NCI-H460 (cell line): ENCODE results near the gene PPM1H. TPM values are rescaled to one million over a fixed set of nuclear protein-coding genes. Genes with fewer than 3 reads are reported as not detected.
"Not testable (repeated sequence)": the region's sequence is repeated elsewhere in the genome, so short reads cannot be mapped to it uniquely, and the experiment has no call there.

Source experiments
- DNase-seq: peaks from one replicate; pipeline ENCODE4 v3.0.0-alpha.2; 2016; ENCODE audit warnings: low read depth; ENCODE audit errors: extremely low read depth
- total RNA-seq: library from RNA; depleted of rRNA; stranded (reverse); fragments of >200 nt; shearing (Covaris generic); gene quantifications from 2 replicates; pipeline ENCODE4 v1.2.3, GENCODE V29; 2014

PPM1H gene
- total RNA-seq, 1 experiment from 2014 or later, result 5.2 TPM

GRCh38 chr12:62843716-62844115 lies 91.2 kb downstream of the PPM1H start:
- DNase-seq, result no peak

- DNase-seq, result no peak
These were observed 93.1 kb downstream of the PPM1H start for GRCh38 chr12:62841846-62842245.

DNA sequence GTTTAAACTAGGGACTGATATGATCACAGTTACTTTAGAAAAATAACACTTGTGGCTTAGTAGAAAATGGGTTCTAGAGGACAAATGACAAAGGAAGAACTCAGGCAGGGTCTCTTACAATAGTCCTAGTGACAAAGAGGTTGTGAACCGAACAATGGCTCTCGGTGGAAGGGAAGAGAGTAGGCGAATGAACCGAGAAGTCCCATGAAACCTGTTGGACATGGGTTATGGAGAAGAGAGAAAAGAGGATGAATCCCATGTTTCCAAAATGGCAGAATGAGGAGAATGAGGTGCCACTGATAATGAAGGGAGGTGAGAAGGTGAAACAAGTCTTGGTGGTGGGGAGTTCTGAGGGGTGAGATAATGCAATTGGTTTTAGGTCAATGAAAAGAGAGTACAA lies 94.1 kb downstream of the PPM1H start:
- DNase-seq, result no peak

- no peak for DNase-seq
These were observed 94.9 kb downstream of the PPM1H start for GRCh38 chr12:62839869-62840660.

GRCh38 chr12:62834971-62835547 lies 99.9 kb downstream of the PPM1H start:
- DNase-seq, result peak; percentile 3

DNA sequence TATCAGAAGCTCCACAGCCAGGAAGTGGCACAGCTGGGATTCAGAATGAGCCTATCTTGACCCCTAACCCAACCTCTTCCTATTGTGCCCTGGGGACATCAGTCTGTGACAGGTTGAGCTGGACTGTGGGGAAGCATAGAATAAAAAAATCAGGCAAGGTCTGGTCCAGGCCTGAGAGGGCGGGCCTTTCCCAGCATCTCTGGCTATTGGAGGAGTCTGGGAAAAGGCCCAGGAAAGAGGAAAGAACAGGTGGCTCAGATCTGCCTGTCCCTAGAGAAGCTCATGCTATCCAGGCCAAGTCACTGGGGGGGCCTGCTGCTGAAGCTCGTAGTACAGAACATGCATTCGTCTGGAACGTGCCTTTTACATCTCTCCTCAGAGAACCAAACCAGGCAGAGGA lies 100.5 kb downstream of the PPM1H start:
- no peak for DNase-seq

GRCh38 chr12:62833634-62834033 lies 101.3 kb downstream of the PPM1H start:
- no peak for DNase-seq

GRCh38 chr12:62832558-62832957 lies 102.4 kb downstream of the PPM1H start:
- no peak for DNase-seq

- DNase-seq, result no peak
These were observed 102.9 kb downstream of the PPM1H start for GRCh38 chr12:62832027-62832426.

DNA sequence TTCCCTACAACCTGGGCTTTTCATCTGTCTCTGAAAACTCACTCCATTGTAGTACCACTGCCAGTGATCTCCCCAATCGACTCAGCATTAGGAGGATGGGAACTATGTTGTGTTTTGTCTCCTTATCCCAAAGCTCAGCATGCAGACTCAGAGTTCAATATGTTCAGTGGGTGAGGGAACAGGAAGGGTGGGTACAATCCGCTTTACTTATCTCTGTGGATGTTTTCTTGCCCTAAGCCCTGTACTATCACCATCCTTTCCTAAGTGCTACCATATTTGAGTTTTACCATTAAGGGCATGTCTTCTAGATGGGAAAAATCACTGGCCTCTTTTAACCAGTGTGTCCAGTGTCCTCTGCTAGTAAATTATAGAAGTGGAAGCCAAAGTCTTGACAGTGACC lies 107.1 kb downstream of the PPM1H start:
- no peak for DNase-seq

DNA sequence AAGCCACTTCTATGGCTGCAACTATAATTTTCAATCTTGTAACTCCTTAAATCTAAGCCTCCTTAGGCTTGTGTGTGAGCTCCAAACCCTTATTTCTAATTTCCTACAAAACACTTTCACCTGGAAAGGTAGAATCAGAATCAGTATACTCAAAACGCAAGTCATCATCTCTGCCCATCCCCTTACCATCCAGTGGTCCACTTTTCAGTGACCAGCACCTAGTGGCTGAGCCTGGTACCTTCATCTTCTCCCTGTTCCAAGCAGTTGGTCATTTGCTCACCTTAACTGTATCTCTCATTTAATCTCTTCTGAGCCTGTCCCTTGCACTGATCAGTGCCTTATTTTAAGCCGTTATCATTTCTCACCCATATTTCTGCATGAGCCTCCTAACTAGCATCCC lies 107.9 kb downstream of the PPM1H start:
- DNase-seq, result no peak

GRCh38 chr12:62817556-62818271 lies 117.2 kb downstream of the PPM1H start:
- no peak for DNase-seq

DNA sequence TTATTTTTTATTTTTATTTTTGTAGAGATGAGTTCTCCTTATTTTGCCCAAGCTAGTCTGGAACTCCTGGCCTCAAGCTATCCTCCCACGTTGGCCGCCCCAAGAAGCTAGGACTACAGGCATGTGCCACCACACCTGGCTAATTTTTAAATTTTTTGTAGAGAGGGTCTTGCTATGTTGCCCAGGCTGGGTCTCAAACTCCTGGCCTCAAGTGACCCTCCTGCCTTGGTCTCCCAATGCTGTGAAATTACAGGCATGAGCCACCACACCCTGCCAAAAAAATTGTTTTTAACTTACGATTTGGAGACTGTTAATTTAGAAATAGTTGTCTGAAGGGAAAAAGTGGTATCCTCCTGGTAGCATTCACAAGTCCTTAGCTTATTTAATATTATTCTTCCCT lies 120.7 kb downstream of the PPM1H start:
- DNase-seq, result no peak

GRCh38 chr12:62813031-62813829 lies 121.7 kb downstream of the PPM1H start:
- DNase-seq, result peak; percentile 75

DNA sequence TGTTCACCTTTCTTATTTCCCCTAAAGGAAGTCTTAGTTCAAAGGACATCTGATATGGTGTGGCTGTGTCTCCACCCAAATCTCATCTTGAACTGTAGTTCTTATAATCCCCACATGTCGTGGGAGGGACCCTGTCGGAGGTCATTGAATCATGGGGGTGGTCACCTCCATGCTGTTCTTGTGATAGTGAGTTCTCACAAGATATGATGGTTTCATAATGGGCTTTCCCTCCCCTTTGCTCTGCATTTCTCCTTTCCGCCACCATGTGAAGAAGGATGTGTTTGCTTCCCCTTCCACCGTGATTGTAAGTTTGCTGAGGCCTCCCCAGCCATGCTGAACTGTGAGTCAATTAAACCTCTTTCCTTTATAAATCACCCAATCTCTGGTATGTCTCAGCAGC lies 123.5 kb downstream of the PPM1H start:
- DNase-seq, result not testable (repeated sequence)

DNA sequence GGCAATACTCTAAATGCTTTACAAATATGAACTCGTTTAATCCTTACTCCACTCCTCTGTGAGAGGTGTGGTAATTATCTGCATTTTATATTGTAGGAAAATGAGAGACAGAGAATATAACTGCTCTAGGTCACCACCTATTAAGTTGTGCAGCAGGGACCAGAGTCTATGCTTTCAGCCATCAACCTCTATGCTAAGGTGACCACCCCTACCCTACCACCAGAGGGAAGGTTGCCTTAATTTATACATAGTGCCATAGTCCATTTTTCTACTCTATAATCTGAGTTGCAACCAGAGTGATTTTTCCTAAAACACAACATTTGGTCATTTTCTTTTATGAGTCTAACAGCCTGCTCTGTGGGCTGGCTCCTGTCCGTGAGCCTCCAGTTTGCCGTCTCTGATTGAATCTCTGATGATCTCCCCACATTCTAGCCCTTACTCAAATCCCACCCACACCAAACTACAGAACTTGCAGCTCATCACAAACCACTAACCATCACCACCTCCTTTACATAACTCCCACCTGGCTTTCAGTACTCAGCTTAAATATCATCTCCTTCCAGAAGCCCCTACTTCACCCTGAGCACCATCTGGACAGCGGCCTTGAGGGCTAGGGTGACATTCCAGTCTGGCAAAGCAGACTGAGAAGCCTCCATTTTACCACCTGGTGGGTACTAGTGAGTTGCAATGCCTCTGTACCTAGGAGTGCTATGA lies 126.6 kb downstream of the PPM1H start:
- DNase-seq, result no peak

DNA sequence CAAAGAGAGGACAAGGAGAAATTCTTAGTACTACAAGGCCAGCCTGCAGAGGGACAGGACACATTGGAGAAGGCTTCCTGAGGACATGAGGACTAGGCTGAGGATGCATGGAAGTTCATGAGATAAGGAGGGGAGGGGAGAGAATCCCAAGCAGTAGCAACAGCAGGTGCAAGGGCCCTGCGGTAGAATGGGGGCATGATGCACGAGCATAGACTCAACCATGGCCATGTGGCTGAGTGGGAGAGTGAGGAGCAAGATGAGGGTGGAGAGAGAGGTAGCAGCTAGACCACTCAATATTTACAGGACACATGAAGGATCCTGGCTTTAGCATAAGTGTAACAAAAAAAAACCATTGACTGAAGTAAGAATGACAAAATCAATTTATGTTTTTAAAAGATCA lies 128.1 kb downstream of the PPM1H start:
- no peak for DNase-seq

GRCh38 chr12:62806244-62806836 lies 128.6 kb downstream of the PPM1H start:
- no peak for DNase-seq

DNA sequence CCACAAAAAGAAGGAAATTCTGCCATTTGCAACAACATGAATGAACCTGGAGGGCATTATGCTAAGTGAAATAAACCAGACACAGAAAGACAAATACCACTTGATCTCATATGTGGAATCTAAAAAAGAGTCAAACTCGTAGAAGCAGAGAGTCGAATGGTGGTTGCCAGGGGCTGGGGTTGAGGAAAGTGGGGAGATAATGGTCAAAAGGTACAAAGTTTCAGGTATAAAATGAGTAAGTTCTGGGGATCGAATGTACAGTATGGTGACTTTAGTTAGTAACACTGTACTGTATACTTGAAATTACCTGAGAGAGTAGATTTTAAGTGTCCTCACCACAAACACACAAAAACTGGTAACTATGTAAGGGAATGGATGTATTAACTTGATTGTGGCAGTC lies 129.4 kb downstream of the PPM1H start:
- no peak for DNase-seq

DNA sequence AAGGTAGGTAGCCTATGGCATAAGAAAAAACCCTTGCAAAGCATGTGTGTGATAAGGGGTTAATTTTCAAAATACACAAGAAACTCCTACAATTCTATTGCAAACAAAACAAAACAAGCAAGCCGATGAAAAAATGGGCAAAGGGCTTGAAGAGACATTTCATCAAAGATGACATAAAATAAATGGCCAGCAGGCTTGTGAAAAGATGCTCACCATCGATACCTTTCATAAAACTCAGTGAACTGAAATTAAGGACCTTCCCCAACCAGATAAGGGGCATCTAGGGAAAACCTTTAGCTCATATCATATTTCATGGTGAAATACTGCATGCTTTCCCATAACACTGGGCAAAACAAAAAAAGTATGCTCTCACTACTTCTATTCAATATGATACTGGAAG lies 131.2 kb downstream of the PPM1H start:
- no peak for DNase-seq
